Astrocyte (in vitro differentiated cells and primary cell): ENCODE data around the gene CLIC6. TPM values are rescaled to one million over a fixed set of nuclear protein-coding genes. Genes with fewer than 3 reads are reported as not detected.
A peak's percentile ranks its signal among the peaks of the same experiment; 100 is the strongest.

Experiments used
- DNase-seq: peaks from one replicate; pipeline ENCODE4 v3.0.0-alpha.2; 2010; ENCODE audit warnings: low read depth
- FAIRE-seq: peaks from 2 replicates; lab custom pipeline; 2011; peaks lifted over from hg19 to GRCh38; lab: Jason Lieb, UNC
- H2AFZ ChIP-seq: 2 replicates; pipeline ENCODE4 v1.6.0; 2012; ENCODE audit warnings: low read depth, low read length, inconsistent platforms
- H3K27ac ChIP-seq: 2 replicates; pipeline ENCODE4 v1.5.1; 2011; ENCODE audit warnings: low read depth, low read length, inconsistent platforms
- H3K27me3 ChIP-seq: 2 replicates; pipeline ENCODE4 v1.6.0; 2011; ENCODE audit warnings: low read length, inconsistent platforms; ENCODE audit not compliant: insufficient read depth
- H3K36me3 ChIP-seq: 2 replicates; pipeline ENCODE4 v1.5.1; 2011; ENCODE audit warnings: low read length, inconsistent platforms; ENCODE audit not compliant: insufficient read depth
- H3K4me1 ChIP-seq: 2 replicates; pipeline ENCODE4 v1.5.1; 2011; ENCODE audit warnings: low read length, inconsistent platforms; ENCODE audit not compliant: insufficient read depth
- H3K4me2 ChIP-seq: 2 replicates; pipeline ENCODE4 v1.6.0; 2012; ENCODE audit warnings: low read length, inconsistent platforms
- H3K4me3 ChIP-seq: 2 replicates; pipeline ENCODE4 v1.5.1; 2011; ENCODE audit warnings: low read depth, mild to moderate bottlenecking, low read length, inconsistent platforms; ENCODE audit not compliant: insufficient read depth
- H3K79me2 ChIP-seq: 2 replicates; pipeline ENCODE4 v1.6.0; 2012; ENCODE audit warnings: mild to moderate bottlenecking, low read length, inconsistent platforms; ENCODE audit not compliant: insufficient read depth
- H3K9ac ChIP-seq: 2 replicates; pipeline ENCODE4 v1.6.0; 2012; ENCODE audit warnings: mild to moderate bottlenecking, low read length, inconsistent platforms
- H3K9me3 ChIP-seq: 2 replicates; pipeline ENCODE4 v1.5.1; 2012; ENCODE audit warnings: low read depth, mild to moderate bottlenecking, low read length, inconsistent platforms; ENCODE audit not compliant: insufficient read depth
- H4K20me1 ChIP-seq: 2 replicates; pipeline ENCODE4 v1.6.0; 2012; ENCODE audit warnings: low read length, inconsistent platforms; ENCODE audit not compliant: insufficient read depth
- H3K27ac Mint-ChIP-seq: one replicate; pipeline ENCODE4 v1.8.0; 2021; ENCODE audit warnings: mild to moderate bottlenecking, mixed read lengths; ENCODE audit not compliant: unreplicated experiment
- H3K27me3 Mint-ChIP-seq: one replicate; pipeline ENCODE4 v1.8.0; 2021; ENCODE audit warnings: low read depth, mixed read lengths; ENCODE audit not compliant: unreplicated experiment
- H3K36me3 Mint-ChIP-seq: one replicate; pipeline ENCODE4 v1.8.0; 2021; ENCODE audit warnings: low read depth, mixed read lengths; ENCODE audit not compliant: unreplicated experiment
- H3K4me1 Mint-ChIP-seq: one replicate; pipeline ENCODE4 v1.8.0; 2021; ENCODE audit warnings: low read depth, mixed read lengths; ENCODE audit not compliant: unreplicated experiment
- H3K4me3 Mint-ChIP-seq: one replicate; pipeline ENCODE4 v1.8.0; 2021; ENCODE audit warnings: mild to moderate bottlenecking, moderate library complexity, mixed read lengths; ENCODE audit not compliant: unreplicated experiment
- H3K9me3 Mint-ChIP-seq: one replicate; pipeline ENCODE4 v1.8.0; 2021; ENCODE audit warnings: mild to moderate bottlenecking, mixed read lengths; ENCODE audit not compliant: unreplicated experiment
- CTCF ChIP-seq: IDR thresholded peaks from 2 replicates; pipeline ENCODE4 v1.5.1; 2011; ENCODE audit warnings: low read depth, mild to moderate bottlenecking, inconsistent platforms, low read length, moderate library complexity; ENCODE audit not compliant: insufficient read depth
- EZH2 ChIP-seq: IDR thresholded peaks from 2 replicates; pipeline ENCODE4 v1.6.1; 2012; ENCODE audit warnings: mild to moderate bottlenecking, low read length, inconsistent platforms; ENCODE audit not compliant: insufficient read depth
- total RNA-seq: library from RNA; stranded (reverse); gene quantifications from 2 replicates; pipeline ENCODE4 v1.2.1, GENCODE V29; 2021

Gene CLIC6
- total RNA-seq, 1 donor from 2014 or later, result 0.30 TPM

DNA sequence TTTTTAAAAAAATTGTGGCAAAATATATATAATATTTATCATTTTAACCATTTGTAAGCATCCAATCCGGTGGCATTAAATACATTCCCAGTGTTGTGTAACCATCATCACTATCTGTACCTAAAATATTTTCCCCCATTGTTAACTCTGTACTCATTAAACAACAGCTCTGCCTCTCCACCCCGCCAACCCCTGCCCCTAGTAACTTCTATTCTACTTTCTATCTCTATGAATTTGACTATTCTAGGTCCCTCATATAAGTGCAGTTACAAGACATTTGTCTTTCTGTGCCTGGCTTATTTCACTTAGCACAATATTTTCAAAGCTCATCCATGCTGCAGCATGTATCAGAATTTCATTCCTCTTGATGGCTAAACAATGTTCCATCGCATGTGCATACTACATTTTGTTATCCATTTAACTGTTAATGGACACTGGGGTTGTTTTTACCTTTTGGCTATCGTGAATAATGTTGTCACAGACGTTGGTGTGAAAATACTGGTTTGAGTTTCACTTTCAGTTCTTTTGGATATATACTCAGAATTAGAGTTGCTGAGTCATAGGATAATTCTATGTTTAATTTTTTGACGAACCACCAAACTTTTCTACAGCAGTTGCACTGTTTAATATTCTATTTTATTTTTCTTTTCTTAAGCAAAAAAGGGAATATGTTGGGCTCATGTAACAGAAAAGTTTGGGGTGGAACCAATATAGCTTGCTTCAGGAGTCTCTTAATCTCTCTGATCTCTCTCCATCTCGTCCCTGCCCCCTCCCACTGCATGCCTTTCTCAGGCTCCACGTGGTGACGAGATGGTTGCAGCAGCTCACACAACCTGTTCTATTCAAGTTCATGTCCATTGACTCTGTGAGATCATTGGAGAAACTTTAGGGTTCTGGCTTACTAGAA lies 28.7 kb upstream of the CLIC6 start:
- Histone ChIP-seq H3K27ac (no peak overlapping the region), H3K9ac (no peak overlapping the region), H3K9me3 (no peaks in the 10 kb centered on the region), H3K4me2 (peak overlapping the region; percentile 71), H3K4me1 (peaks cover 11% of the 10 kb centered on the region), H2AFZ (no peak overlapping the region), H3K27me3 (peaks cover 12% of the 10 kb centered on the region), H3K4me3 (no peak overlapping the region), H4K20me1 (no peaks in the 10 kb centered on the region), H3K79me2 (no peaks in the 10 kb centered on the region), H3K36me3 (no peaks in the 10 kb centered on the region)
- DNase-seq (no peak), FAIRE-seq (no peak)
- H3K27ac Mint-ChIP-seq, result peak overlapping the region; percentile 59
- peaks cover 14% of the 10 kb centered on the region for H3K27me3 Mint-ChIP-seq
- H3K4me1 Mint-ChIP-seq, result peaks cover 24% of the 10 kb centered on the region
- no peaks in the 10 kb centered on the region for H3K36me3 Mint-ChIP-seq
- TF ChIP-seq EZH2 (no peak), CTCF (no peak)
- H3K4me3 Mint-ChIP-seq, result no peak overlapping the region
- peaks cover 4% of the 10 kb centered on the region for H3K9me3 Mint-ChIP-seq

DNA sequence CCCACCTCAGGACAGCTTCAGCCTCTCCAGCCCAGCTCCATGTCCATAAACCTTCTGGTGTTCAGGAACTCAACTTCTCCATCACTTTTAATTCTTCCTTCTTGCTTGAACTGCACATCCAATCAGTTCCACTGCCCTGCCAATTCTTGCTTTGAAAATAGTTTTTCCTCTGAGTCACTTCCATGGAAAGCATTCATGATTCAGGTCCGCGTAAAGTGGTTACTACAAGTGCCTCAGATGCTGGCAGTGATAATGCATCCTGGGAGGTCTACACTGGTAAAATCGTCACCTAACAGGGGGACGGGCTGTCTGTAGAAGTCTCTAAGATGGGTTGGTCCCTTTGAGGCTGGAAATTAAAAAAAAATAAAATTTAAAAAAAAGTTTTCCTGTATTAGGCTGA lies 27.9 kb upstream of the CLIC6 start:
- Histone ChIP-seq H3K4me3 (no peak overlapping the region), H3K27ac (no peak overlapping the region), H3K9me3 (no peaks in the 10 kb centered on the region), H3K27me3 (peaks cover 8% of the 10 kb centered on the region), H3K4me2 (peak overlapping the region; percentile 71), H3K4me1 (peaks cover 11% of the 10 kb centered on the region), H3K9ac (no peak overlapping the region), H4K20me1 (no peaks in the 10 kb centered on the region), H3K79me2 (no peaks in the 10 kb centered on the region), H3K36me3 (no peaks in the 10 kb centered on the region), H2AFZ (no peak overlapping the region)
- Mint-ChIP-seq H3K36me3 (no peaks in the 10 kb centered on the region), H3K27me3 (peaks cover 14% of the 10 kb centered on the region), H3K4me3 (peak overlapping the region; percentile 4), H3K4me1 (peaks cover 24% of the 10 kb centered on the region), H3K9me3 (peaks cover 4% of the 10 kb centered on the region), H3K27ac (peak overlapping the region; percentile 22)
- FAIRE-seq, result peak; percentile 87
- TF ChIP-seq CTCF (no peak), EZH2 (no peak)
- DNase-seq, result peak; percentile 91
